GM21381 (cell line): ENCODE results near the gene PABPC1L2A.
"Not testable (repeated sequence)": the region's sequence is repeated elsewhere in the genome, so short reads cannot be mapped to it uniquely, and the experiment has no call there.

Experiments
- ATAC-seq: cut with Tn5 transposase; IDR thresholded peaks from one replicate; pipeline ENCODE4 v1.9.1; 2021; ENCODE audit warnings: mild to moderate bottlenecking, moderate library complexity; ENCODE audit not compliant: unreplicated experiment

PABPC1L2A gene

GRCh38 chrX:73079024-73079562, at the start of gene PABPC1L2A:
Gene PABPC1L2A, minus strand, starts transcription at chrX:73079512. Its CDS starts 126 bp downstream, at chrX:73079386.
- not testable (repeated sequence) for ATAC-seq

- no peak for ATAC-seq
These were observed 48.5 kb upstream of the PABPC1L2A start for GRCh38 chrX:73127700-73128241.

GRCh38 chrX:73126240-73126639, 46.9 kb upstream of the PABPC1L2A start:
- ATAC-seq = no peak

- not testable (repeated sequence) for ATAC-seq
These were observed 20.2 kb upstream of the PABPC1L2A start for GRCh38 chrX:73099505-73099904.

- ATAC-seq = not testable (repeated sequence)
These were observed 7.5 kb upstream of the PABPC1L2A start for GRCh38 chrX:73086766-73087165.

GRCh38 chrX:73079884-73080283, 572 bp upstream of the PABPC1L2A start:
- not testable (repeated sequence) for ATAC-seq

- ATAC-seq = not testable (repeated sequence)
These were observed 715 bp downstream of the PABPC1L2A start for GRCh38 chrX:73078597-73078996.

GRCh38 chrX:73076838-73077237, 2.5 kb downstream of the PABPC1L2A start:
- no peak for ATAC-seq

GRCh38 chrX:73069365-73070035, 9.8 kb downstream of the PABPC1L2A start:
- ATAC-seq = no peak

GRCh38 chrX:73068467-73069364, 10.6 kb downstream of the PABPC1L2A start:
- ATAC-seq = no peak

- ATAC-seq = not testable (repeated sequence)
These were observed 11.4 kb downstream of the PABPC1L2A start for GRCh38 chrX:73067761-73068466.

- no peak for ATAC-seq
These were observed 50.4 kb downstream of the PABPC1L2A start for GRCh38 chrX:73028876-73029275.
